ENCODE measurements around the gene RHOBTB3.

Gene RHOBTB3

GRCh38 chr5:95842854-95843544 lies 111.9 kb downstream of the RHOBTB3 start:
- Histone ChIP-seq H3K27ac (no peak overlapping the region), H3K27me3 (ENCODE audit: insufficient read depth, low read depth, severe bottlenecking) (no peaks in the 10 kb centered on the region), H3K4me3 (ENCODE audit: low read depth, low read length) (no peak overlapping the region), H3K36me3 (no peaks in the 10 kb centered on the region), H3K9me3 (ENCODE audit: severe bottlenecking) (no peaks in the 10 kb centered on the region)
- TF ChIP-seq, protein P1, sequence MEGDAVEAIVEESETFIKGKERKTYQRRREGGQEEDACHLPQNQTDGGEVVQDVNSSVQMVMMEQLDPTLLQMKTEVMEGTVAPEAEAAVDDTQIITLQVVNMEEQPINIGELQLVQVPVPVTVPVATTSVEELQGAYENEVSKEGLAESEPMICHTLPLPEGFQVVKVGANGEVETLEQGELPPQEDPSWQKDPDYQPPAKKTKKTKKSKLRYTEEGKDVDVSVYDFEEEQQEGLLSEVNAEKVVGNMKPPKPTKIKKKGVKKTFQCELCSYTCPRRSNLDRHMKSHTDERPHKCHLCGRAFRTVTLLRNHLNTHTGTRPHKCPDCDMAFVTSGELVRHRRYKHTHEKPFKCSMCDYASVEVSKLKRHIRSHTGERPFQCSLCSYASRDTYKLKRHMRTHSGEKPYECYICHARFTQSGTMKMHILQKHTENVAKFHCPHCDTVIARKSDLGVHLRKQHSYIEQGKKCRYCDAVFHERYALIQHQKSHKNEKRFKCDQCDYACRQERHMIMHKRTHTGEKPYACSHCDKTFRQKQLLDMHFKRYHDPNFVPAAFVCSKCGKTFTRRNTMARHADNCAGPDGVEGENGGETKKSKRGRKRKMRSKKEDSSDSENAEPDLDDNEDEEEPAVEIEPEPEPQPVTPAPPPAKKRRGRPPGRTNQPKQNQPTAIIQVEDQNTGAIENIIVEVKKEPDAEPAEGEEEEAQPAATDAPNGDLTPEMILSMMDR (IDR thresholded peaks at IDR 0.05; ENCODE audit: low read depth, low read length) = peak; percentile 27; the same call in 1 of the 2 replicates
- peak; percentile 47 for DNase-seq

DNA sequence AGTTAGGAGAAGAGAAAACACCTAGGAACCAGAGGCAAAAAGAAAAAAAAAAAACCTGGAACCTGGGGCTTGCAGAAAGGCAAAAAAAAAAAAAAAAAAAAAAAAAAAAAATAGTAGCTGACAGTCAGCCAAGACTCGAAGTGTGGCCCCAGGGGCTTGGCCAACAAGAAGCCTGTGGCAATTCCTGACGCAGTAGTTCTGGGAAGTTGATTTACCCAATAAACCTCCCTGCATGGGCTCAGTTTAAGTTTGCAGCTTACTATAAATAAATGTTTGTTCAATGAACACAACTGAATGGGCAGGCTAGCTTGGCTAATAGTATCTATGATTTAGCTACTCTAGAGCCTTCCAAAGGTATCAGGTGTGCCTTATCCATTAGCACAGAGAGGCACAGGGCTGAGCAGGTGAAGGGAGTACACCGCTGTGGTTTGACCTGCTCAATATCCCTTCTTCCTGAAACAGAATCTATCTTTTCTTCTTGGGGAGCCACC lies 112.6 kb downstream of the RHOBTB3 start:
- Histone ChIP-seq H3K27ac (no peak overlapping the region), H3K27me3 (ENCODE audit: insufficient read depth, low read depth, severe bottlenecking) (no peaks in the 10 kb centered on the region), H3K4me3 (ENCODE audit: low read depth, low read length) (no peak overlapping the region), H3K9me3 (ENCODE audit: severe bottlenecking) (no peaks in the 10 kb centered on the region), H3K36me3 (no peaks in the 10 kb centered on the region)
- TF ChIP-seq, protein P1 (IDR thresholded peaks at IDR 0.05; ENCODE audit: low read depth, low read length) = no peak
- no peak for DNase-seq

- H3K36me3 ChIP-seq = no peaks in the 10 kb centered on the region
- no peak for DNase-seq
- TF ChIP-seq, protein P1 (IDR thresholded peaks at IDR 0.05; ENCODE audit: low read depth, low read length) = no peak
- no peak overlapping the region for H3K4me3 ChIP-seq (ENCODE audit: low read depth, low read length)
- no peak overlapping the region for H3K27ac ChIP-seq
- no peaks in the 10 kb centered on the region for H3K27me3 ChIP-seq (ENCODE audit: insufficient read depth, low read depth, severe bottlenecking)
- no peaks in the 10 kb centered on the region for H3K9me3 ChIP-seq (ENCODE audit: severe bottlenecking)
These were observed 114.3 kb downstream of the RHOBTB3 start for GRCh38 chr5:95845391-95845790.

Data from WERI-Rb-1 (cell line).